ENCODE data around the gene SLX9.

SLX9 gene

DNA sequence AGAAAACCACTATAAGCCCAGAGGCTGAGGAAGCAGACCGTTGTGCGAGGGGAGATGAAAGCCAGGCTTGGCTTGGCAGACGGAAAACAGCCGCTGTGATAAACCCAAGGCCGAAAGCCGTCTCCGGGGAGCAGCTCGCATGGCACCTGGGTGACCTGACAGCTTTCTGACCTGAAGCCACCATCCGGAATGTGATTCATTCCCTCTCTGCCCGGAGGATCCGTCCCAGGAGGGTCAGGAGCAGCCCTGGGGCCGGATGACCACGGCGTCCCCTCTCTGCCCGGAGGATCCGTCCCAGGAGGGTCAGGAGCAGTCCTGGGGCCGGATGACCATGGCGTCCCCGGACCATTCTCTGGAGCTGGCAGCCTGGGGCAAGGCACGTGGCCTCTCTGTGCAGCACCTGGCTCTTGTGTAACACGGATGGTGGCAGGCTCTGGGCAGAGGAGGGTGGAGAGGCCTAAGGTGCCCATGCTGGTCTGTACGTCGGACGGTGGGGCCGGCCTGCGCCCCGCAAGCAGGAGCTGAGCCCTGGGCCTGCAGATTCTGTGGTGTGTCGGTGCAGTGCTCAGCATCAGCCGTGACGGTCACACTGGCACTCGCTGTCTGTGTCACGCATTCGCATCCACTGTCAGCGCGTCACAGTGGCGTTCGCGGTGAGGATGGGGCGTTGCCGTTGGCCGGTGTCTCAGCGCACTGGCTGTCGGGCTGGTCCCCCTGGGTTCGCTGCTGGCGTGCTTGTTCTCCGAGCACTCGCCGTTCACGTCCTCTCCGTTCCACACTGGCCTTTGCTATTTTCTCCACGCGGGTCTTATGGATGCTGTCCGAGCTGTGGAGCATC lies 50.3 kb downstream of the SLX9 start:
- FAIRE-seq (no peak), DNase-seq (ENCODE audit: insufficient read length) (no peak)
- TF ChIP-seq POLR2A (IDR thresholded peaks at IDR 0.05; ENCODE audit: low read depth, low read length) (no peak), TAF1 (IDR thresholded peaks at IDR 0.05; ENCODE audit: borderline replicate concordance, low read depth, low read length) (no peak), POLR2AphosphoS5 (IDR thresholded peaks at IDR 0.05; ENCODE audit: low read depth, low read length) (no peak)

GRCh38 chr21:44990921-44991320 lies 51.1 kb downstream of the SLX9 start:
- FAIRE-seq (no peak), DNase-seq (ENCODE audit: insufficient read length) (no peak)
- TF ChIP-seq TAF1 (IDR thresholded peaks at IDR 0.05; ENCODE audit: borderline replicate concordance, low read depth, low read length) (no peak), POLR2AphosphoS5 (IDR thresholded peaks at IDR 0.05; ENCODE audit: low read depth, low read length) (no peak), POLR2A (IDR thresholded peaks at IDR 0.05; ENCODE audit: low read depth, low read length) (no peak)

GRCh38 chr21:44991538-44992483 lies 52.0 kb downstream of the SLX9 start:
- no peak for TF ChIP-seq POLR2AphosphoS5 (IDR thresholded peaks at IDR 0.05; ENCODE audit: low read depth, low read length)
- no peak for TF ChIP-seq TAF1 (IDR thresholded peaks at IDR 0.05; ENCODE audit: borderline replicate concordance, low read depth, low read length)
- TF ChIP-seq POLR2A (IDR thresholded peaks at IDR 0.05; ENCODE audit: low read depth, low read length): no peak
- FAIRE-seq: no peak
- no peak for DNase-seq (ENCODE audit: insufficient read length)

DNA sequence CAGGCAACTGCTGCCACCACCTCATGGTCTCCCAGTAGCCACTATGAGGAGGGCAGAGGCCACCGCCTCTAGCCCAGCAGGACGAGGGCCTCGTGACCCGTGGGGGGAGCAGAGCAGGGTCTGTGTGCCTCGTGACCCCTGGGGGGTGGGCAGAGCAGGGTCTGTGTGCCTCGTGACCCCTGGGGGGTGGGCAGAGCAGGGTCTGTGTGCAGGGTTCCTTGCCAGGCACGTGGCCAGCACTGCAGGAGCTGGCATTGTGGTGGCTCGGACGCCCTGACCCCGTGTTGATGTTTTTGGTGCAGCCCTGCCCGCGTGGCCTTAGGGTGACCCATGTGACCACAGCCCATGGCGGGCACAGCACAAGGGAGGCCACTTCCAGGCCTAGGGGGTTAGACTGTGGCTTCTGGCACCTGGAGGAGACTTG lies 52.8 kb downstream of the SLX9 start:
- FAIRE-seq (no peak), DNase-seq (ENCODE audit: insufficient read length) (no peak)
- TF ChIP-seq TAF1 (IDR thresholded peaks at IDR 0.05; ENCODE audit: borderline replicate concordance, low read depth, low read length) (no peak), POLR2AphosphoS5 (IDR thresholded peaks at IDR 0.05; ENCODE audit: low read depth, low read length) (no peak), POLR2A (IDR thresholded peaks at IDR 0.05; ENCODE audit: low read depth, low read length) (no peak)

GRCh38 chr21:44993321-44994046 lies 53.7 kb downstream of the SLX9 start:
- FAIRE-seq: no peak
- no peak for TF ChIP-seq TAF1 (IDR thresholded peaks at IDR 0.05; ENCODE audit: borderline replicate concordance, low read depth, low read length)
- no peak for TF ChIP-seq POLR2AphosphoS5 (IDR thresholded peaks at IDR 0.05; ENCODE audit: low read depth, low read length)
- TF ChIP-seq POLR2A (IDR thresholded peaks at IDR 0.05; ENCODE audit: low read depth, low read length): no peak

DNA sequence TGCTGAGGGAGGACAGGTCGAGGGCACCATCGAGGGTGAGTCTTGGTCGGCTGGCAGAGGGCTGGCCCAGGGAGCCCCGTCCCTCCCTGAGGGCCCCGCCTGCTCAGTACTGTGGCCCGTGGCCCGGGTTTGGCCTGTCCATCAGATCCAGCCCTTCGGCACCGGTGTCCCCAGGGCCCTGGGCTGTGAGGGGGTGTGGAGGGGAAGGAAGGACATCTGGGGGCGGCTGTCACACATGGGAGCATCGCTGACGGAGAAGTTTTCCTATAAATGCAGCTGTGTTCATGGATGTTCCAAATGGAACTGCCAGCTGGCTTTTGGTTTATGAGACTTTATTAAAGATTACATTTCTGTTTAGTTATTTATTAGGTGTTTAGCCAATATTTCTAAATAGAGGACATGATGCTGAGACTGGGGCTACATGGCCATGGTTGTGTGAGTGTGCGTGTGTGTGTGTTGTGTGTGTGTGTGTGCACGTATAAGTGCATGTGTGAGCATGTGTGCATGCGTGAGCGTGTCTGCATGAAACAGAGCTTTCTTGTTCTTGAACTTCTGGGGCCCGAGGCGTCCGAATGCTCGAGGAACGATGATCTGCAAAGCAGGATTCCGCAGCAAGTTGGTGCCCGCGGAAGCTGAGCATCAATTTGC lies 54.3 kb downstream of the SLX9 start:
- no peak for FAIRE-seq
- DNase-seq (ENCODE audit: insufficient read length): no peak
- TF ChIP-seq POLR2AphosphoS5 (IDR thresholded peaks at IDR 0.05; ENCODE audit: low read depth, low read length) (no peak), POLR2A (IDR thresholded peaks at IDR 0.05; ENCODE audit: low read depth, low read length) (no peak), TAF1 (IDR thresholded peaks at IDR 0.05; ENCODE audit: borderline replicate concordance, low read depth, low read length) (no peak)

More at GRCh38 chr21:44993321-44994046, 53.7 kb downstream of the SLX9 start:
- DNase-seq (ENCODE audit: insufficient read length): no peak

- FAIRE-seq (no peak), DNase-seq (ENCODE audit: insufficient read length) (no peak)
- no peak for TF ChIP-seq TAF1 (IDR thresholded peaks at IDR 0.05; ENCODE audit: borderline replicate concordance, low read depth, low read length)
Observed at GRCh38 chr21:44994695-44995342, 55.0 kb downstream of the SLX9 start.

GRCh38 chr21:44995343-44995941 lies 55.6 kb downstream of the SLX9 start:
- FAIRE-seq: no peak
- no peak for TF ChIP-seq POLR2AphosphoS5 (IDR thresholded peaks at IDR 0.05; ENCODE audit: low read depth, low read length)
- no peak for TF ChIP-seq POLR2A (IDR thresholded peaks at IDR 0.05; ENCODE audit: low read depth, low read length)
- TF ChIP-seq TAF1 (IDR thresholded peaks at IDR 0.05; ENCODE audit: borderline replicate concordance, low read depth, low read length): no peak
- DNase-seq (ENCODE audit: insufficient read length): no peak

DNA sequence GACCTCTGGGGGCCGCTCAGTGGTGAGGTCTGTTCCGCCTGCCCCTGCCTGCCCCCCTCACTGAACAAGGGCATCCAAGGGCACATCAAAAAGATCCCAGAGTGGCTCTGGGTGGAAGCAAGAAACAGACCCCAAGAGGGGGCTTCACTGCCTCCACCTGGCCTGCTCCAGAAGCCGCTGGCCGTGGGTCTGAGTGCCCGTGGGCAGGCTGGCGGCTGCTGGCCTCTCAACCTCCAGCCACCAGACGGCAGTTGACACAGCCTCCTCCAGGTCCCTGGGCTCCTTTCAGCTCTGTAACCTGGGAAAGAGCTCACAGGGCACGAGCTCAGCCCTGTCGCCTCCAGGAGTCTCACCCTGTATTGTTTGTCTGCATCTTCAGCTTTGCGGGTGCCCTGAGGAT lies 56.3 kb downstream of the SLX9 start:
- no peak for DNase-seq (ENCODE audit: insufficient read length)
- TF ChIP-seq TAF1 (IDR thresholded peaks at IDR 0.05; ENCODE audit: borderline replicate concordance, low read depth, low read length): no peak
- no peak for TF ChIP-seq POLR2A (IDR thresholded peaks at IDR 0.05; ENCODE audit: low read depth, low read length)
- no peak for TF ChIP-seq POLR2AphosphoS5 (IDR thresholded peaks at IDR 0.05; ENCODE audit: low read depth, low read length)
- no peak for FAIRE-seq

GRCh38 chr21:44996501-44996921 lies 56.7 kb downstream of the SLX9 start:
- no peak for TF ChIP-seq POLR2AphosphoS5 (IDR thresholded peaks at IDR 0.05; ENCODE audit: low read depth, low read length)
- FAIRE-seq: no peak
- DNase-seq (ENCODE audit: insufficient read length): no peak
